ENCODE measurements around the gene ATP6V1F.

ATP6V1F gene

DNA sequence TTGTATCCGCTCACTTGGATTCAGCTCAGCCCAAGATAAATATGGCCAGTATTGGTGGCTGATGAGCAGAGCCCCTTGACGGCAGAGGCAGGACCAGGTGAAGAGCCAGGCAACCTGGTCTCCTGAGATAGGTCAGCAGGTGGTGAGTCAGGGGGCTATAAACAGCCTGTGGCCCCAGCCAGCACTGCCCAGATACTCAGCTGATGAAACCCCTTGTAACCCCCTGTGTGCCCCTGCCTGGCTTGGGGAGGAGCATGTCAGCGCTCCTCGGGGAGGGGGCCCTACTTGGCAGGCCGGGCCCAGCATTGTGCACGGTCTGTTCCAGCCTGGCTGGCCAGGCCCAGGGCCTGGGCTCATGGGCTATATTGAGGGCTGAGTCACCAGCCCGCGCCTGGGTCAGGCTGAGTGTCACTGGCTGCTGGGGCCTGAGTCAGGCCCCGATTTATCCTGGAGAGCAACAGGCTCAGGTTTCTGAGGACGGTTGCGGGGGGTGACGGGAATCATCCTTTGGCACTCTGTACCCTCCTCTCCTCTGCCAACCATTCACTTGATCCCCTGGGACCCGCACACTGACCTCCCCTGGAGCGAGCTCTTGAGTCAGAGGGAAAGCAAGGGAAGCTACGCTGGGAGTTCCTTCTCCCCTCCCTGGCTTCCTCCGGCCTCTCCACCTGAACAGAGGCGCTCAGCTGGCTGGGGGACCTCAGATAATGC lies 35.3 kb upstream of the ATP6V1F start:
- H3K4me1 ChIP-seq (ENCODE audit: insufficient read depth, low read length, severe bottlenecking) = no peaks in the 10 kb centered on the region
- no peaks in the 10 kb centered on the region for H4K20me1 ChIP-seq (ENCODE audit: insufficient read depth, low read length)
- no peak overlapping the region for H2AFZ ChIP-seq (ENCODE audit: low read length)
- no peaks in the 10 kb centered on the region for H3K36me3 ChIP-seq (ENCODE audit: insufficient read depth, low read length)
- H3F3A ChIP-seq (ENCODE audit: insufficient read depth, low read length) = no peaks in the 10 kb centered on the region
- TF ChIP-seq EZH2 (IDR thresholded peaks at IDR 0.05; ENCODE audit: borderline replicate concordance, low read length) = 0 out of 2 replicates have a peak, but pooled peaks have one; percentile 4
- TF ChIP-seq, protein P1, sequence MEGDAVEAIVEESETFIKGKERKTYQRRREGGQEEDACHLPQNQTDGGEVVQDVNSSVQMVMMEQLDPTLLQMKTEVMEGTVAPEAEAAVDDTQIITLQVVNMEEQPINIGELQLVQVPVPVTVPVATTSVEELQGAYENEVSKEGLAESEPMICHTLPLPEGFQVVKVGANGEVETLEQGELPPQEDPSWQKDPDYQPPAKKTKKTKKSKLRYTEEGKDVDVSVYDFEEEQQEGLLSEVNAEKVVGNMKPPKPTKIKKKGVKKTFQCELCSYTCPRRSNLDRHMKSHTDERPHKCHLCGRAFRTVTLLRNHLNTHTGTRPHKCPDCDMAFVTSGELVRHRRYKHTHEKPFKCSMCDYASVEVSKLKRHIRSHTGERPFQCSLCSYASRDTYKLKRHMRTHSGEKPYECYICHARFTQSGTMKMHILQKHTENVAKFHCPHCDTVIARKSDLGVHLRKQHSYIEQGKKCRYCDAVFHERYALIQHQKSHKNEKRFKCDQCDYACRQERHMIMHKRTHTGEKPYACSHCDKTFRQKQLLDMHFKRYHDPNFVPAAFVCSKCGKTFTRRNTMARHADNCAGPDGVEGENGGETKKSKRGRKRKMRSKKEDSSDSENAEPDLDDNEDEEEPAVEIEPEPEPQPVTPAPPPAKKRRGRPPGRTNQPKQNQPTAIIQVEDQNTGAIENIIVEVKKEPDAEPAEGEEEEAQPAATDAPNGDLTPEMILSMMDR (IDR thresholded peaks at IDR 0.05; ENCODE audit: low read length) = no peak
- H3K27me3 ChIP-seq (ENCODE audit: insufficient read depth, low read length) = peaks cover 20% of the 10 kb centered on the region
- H3K4me2 ChIP-seq (ENCODE audit: low read length) = no peak overlapping the region
- no peaks in the 10 kb centered on the region for H3K9me2 ChIP-seq (ENCODE audit: low read depth, low read length)
- no peaks in the 10 kb centered on the region for H3K9me3 ChIP-seq (ENCODE audit: low read length)
- H3K9ac ChIP-seq (ENCODE audit: low read length) = no peak overlapping the region
- no peak overlapping the region for H3K27ac ChIP-seq (ENCODE audit: low read depth, low read length, poor library complexity, severe bottlenecking)
- H3K4me3 ChIP-seq (ENCODE audit: low read depth, low read length, poor library complexity, severe bottlenecking) = no peak overlapping the region
- no peaks in the 10 kb centered on the region for H3K79me2 ChIP-seq (ENCODE audit: insufficient read depth, low read length)

- no peaks in the 10 kb centered on the region for H3K9me2 ChIP-seq (ENCODE audit: low read depth, low read length)
- no peak overlapping the region for H2AFZ ChIP-seq (ENCODE audit: low read length)
- H3K4me2 ChIP-seq (ENCODE audit: low read length) = no peak overlapping the region
- peaks cover 20% of the 10 kb centered on the region for H3K27me3 ChIP-seq (ENCODE audit: insufficient read depth, low read length)
- no peaks in the 10 kb centered on the region for H3K4me1 ChIP-seq (ENCODE audit: insufficient read depth, low read length, severe bottlenecking)
- no peak overlapping the region for H3K4me3 ChIP-seq (ENCODE audit: low read depth, low read length, poor library complexity, severe bottlenecking)
- H3K9ac ChIP-seq (ENCODE audit: low read length) = no peak overlapping the region
- H4K20me1 ChIP-seq (ENCODE audit: insufficient read depth, low read length) = no peaks in the 10 kb centered on the region
- no peaks in the 10 kb centered on the region for H3F3A ChIP-seq (ENCODE audit: insufficient read depth, low read length)
- H3K36me3 ChIP-seq (ENCODE audit: insufficient read depth, low read length) = no peaks in the 10 kb centered on the region
- no peaks in the 10 kb centered on the region for H3K9me3 ChIP-seq (ENCODE audit: low read length)
- no peak for TF ChIP-seq EZH2 (IDR thresholded peaks at IDR 0.05; ENCODE audit: borderline replicate concordance, low read length)
- TF ChIP-seq, protein P1 (IDR thresholded peaks at IDR 0.05; ENCODE audit: low read length) = no peak
- H3K27ac ChIP-seq (ENCODE audit: low read depth, low read length, poor library complexity, severe bottlenecking) = no peak overlapping the region
- no peaks in the 10 kb centered on the region for H3K79me2 ChIP-seq (ENCODE audit: insufficient read depth, low read length)
Observed at GRCh38 chr7:128827971-128828711, 34.5 kb upstream of the ATP6V1F start.

DNA sequence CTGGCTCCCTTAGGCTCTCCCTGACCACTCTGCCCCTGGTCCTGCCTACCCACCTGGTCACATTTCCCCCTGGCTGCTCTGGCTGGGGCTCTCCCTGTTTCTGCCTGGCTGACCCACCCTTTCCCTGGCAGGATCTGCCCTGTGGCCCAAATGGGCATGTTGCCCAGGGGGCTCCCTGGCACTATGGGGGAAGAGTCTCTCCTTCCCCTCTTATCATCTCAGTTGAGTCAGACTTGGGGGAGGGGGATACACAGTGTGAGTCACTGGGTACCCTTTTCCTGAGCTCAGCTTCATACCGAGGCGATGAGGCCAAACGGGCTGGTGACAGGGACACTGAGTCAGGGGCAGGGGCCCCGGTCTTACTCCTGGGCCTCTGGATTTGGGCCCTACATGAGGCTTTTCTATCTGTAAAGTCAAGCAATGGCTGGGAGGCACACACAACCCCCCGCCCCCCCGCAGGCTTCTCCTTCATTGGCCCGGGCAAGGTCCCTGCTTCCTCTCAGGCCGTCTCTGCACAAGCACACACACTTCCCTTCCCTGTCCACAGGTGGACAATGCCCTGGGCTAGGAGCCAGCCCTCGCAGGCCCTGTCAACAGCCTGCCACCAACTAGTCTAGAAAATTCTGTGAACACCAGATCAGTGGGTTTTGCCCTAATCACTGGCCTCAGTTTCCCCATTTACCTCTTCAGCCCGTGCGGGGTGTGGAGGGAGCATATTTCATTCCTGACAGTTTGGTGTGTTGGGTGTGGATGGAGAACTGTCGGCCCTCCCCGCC lies 33.1 kb upstream of the ATP6V1F start:
- H3K9ac ChIP-seq (ENCODE audit: low read length) = no peak overlapping the region
- H3K27ac ChIP-seq (ENCODE audit: low read depth, low read length, poor library complexity, severe bottlenecking) = no peak overlapping the region
- no peak for TF ChIP-seq EZH2 (IDR thresholded peaks at IDR 0.05; ENCODE audit: borderline replicate concordance, low read length)
- H2AFZ ChIP-seq (ENCODE audit: low read length) = no peak overlapping the region
- no peaks in the 10 kb centered on the region for H3K9me2 ChIP-seq (ENCODE audit: low read depth, low read length)
- H3K27me3 ChIP-seq (ENCODE audit: insufficient read depth, low read length) = peaks cover 21% of the 10 kb centered on the region
- no peaks in the 10 kb centered on the region for H4K20me1 ChIP-seq (ENCODE audit: insufficient read depth, low read length)
- no peak overlapping the region for H3K4me3 ChIP-seq (ENCODE audit: low read depth, low read length, poor library complexity, severe bottlenecking)
- no peaks in the 10 kb centered on the region for H3K36me3 ChIP-seq (ENCODE audit: insufficient read depth, low read length)
- H3K9me3 ChIP-seq (ENCODE audit: low read length) = no peaks in the 10 kb centered on the region
- H3K79me2 ChIP-seq (ENCODE audit: insufficient read depth, low read length) = no peaks in the 10 kb centered on the region
- peak overlapping the region; percentile 13; the same call in 1 of the 2 replicates for H3K4me2 ChIP-seq (ENCODE audit: low read length)
- no peaks in the 10 kb centered on the region for H3F3A ChIP-seq (ENCODE audit: insufficient read depth, low read length)
- no peaks in the 10 kb centered on the region for H3K4me1 ChIP-seq (ENCODE audit: insufficient read depth, low read length, severe bottlenecking)

All from OCI-LY1 (cell line).